Fibroblast of skin of right biceps (primary cell): ENCODE results near the gene CPEB1.
"Not testable (repeated sequence)": the region's sequence is repeated elsewhere in the genome, so short reads cannot be mapped to it uniquely, and the experiment has no call there.

Experiments used
- DNase-seq: peaks from one replicate; pipeline ENCODE4 v3.0.0-alpha.2; 2013

Gene CPEB1

DNA sequence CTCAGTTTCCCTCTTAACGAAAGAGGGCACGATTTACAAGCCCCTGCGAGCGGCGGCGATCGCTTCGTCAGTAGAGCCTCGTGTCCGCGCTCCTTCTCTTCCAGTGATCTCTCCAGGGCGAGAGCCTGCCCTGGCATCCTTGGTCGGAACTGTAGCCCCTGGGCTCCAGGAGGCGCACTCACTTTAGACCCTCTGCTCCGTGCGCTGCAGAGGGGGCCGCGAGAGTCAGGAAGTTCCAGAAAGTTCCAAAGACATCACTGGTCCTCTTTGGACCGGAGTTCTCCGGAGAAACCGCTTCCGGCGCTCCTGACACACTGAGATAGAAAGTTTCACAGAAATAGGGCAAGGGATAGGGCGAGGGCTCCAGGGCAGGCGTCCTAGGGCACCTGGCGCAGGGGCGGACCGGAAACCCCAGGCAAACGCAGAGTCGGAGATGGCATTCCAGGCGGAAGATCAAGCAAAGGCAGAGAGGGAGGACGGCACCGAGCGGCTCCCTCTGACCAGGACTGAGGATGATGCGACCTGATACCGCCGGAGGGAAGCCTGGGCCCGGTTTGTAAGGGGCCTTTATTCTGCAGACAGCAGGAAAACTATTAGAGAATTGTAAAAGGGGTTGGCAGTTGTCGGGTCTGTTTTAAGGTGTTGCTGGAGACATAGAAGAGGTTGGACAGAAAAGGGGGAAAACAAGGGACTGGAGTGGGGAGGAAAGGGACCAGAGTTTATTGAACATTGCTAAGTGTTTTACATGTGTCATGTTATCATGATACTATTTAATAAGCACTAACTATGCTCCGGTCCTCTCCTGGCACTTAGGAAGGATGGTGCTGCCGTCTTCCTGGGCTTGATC is 1.3 kb upstream of the CPEB1 start:
- DNase-seq = no peak

GRCh38 chr15:82647835-82648256 is 683 bp upstream of the CPEB1 start:
- no peak for DNase-seq

GRCh38 chr15:82646250-82647044 is 716 bp downstream of the CPEB1 start:
- no peak for DNase-seq

DNA sequence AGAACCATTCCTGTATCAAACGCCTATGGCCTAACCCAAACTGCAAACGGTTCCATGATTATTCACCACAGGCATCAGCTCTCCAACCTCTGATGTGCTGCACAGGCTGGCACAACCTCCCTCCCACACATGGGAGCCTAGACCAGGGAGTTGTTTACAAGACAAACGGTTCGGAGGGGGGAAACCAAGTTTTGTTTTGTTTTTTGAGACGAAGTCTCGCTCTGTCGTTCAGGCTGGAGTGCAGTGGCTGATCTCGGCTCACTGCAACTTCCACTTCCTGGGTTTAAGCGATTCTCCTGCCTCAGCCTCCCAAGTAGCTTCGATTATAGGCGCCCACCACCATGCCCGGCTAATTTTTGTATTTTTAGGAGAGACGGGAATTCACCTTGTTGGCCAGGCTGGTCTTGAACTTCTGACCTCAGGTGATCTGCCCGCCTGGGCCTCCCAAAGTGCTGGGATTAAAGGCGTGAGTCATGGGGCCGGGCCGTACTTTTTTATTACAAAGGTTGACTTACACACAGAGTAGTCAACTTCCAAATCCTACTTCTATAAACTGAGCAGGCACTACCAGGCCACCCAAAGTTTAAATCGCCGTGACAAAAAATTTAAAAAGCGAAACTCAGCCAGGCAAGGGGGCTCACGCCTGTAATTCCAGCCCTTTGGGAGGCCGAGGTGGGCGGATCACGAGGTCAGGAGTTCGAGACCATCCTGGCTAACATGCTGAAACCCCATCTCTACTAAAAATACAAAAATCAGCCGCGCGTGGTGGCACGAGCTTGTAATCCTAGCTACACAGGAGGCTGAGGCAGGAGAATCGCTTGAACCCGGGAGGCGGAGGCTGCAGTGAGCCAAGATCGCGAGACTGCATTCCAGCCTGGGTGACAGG is 2.0 kb downstream of the CPEB1 start:
- not testable (repeated sequence) for DNase-seq

- no peak for DNase-seq
Observed at GRCh38 chr15:82643992-82644391, 3.2 kb downstream of the CPEB1 start.

- no peak for DNase-seq
Observed at GRCh38 chr15:82642656-82643055, 4.5 kb downstream of the CPEB1 start.

- no peak for DNase-seq
Observed at GRCh38 chr15:82641129-82641798, 5.9 kb downstream of the CPEB1 start.

- no peak for DNase-seq
Observed at GRCh38 chr15:82640672-82641071, 6.5 kb downstream of the CPEB1 start.

DNA sequence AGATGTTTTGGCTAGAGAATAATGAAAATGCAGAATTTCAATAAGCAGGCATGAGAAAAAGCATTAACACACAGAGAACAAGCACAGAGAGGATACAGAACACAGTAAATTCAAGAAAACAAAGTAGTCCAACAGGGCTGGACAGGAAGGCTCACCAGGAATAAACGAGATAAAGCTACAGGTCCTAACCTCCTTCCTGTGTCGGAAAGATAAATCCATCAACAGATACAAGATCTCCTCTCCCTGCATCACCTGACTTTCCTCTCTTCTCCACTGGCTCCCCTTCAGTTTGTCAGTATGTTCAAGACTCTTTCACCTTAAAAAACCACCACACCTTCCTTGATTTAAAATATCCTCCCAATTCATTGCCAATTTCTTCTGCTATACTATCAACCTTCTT is 11.4 kb downstream of the CPEB1 start:
- DNase-seq = no peak

DNA sequence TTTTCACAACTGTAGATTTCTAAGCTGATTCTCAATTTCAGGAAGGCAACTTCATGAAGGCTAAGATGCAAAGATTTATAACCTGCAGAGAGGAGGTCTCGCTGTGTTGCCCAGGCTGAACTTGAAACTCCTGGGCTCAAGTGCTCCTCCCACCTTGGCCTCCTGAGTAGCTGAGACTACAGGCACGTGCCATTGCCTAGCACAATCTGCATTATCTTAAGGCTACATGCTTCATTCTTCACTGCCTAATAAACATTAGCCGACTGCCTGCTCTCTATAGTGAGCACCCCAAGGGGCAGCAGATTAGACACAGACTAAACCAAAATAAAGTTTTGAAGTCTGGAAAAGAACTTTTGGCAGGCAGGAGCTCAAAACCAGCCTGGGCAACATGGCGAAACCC is 17.1 kb downstream of the CPEB1 start:
- DNase-seq = no peak

DNA sequence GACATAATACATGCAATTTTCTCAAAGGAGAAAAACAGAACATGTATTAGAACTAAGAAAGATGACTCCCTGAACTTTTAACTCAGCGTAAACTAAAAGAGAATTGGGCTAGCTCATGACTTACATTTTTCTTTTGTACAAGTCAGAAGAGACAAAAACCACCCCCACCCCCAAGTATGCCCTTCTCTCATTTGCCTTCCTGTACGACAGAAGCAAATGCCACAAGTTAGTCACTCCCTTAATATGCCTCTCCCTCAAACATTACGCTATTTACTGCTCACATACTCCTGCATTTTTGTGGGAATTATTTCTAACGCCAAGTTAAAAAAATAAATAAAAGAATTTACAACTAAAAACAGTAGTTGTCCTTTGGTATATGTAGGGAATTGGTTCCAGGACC is 22.0 kb downstream of the CPEB1 start:
- DNase-seq = peak; percentile 37

GRCh38 chr15:82624438-82624837 is 22.7 kb downstream of the CPEB1 start:
- no peak for DNase-seq

GRCh38 chr15:82624008-82624407 is 23.2 kb downstream of the CPEB1 start:
- DNase-seq = peak; percentile 19

DNA sequence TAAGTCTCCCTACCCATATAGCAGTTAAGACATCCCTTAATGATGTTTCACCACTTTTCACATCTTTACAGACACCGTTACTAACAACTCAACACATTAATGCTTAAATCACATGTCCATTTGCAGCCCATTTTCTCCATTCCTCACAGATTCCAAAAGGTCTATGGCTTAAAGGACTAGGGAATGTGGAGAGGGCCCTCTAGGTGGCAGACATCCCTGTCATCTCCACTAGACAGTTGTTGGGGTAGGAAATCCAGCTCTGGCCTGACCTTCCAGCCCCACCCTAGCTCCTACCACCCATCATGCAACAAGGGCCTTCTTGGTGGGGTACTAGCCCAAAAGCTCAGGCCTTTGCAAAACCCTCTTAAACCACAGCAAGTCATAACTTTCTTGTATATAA is 25.2 kb downstream of the CPEB1 start:
- DNase-seq = no peak

- DNase-seq = no peak
Observed at GRCh38 chr15:82613747-82614146, 33.4 kb downstream of the CPEB1 start.

DNA sequence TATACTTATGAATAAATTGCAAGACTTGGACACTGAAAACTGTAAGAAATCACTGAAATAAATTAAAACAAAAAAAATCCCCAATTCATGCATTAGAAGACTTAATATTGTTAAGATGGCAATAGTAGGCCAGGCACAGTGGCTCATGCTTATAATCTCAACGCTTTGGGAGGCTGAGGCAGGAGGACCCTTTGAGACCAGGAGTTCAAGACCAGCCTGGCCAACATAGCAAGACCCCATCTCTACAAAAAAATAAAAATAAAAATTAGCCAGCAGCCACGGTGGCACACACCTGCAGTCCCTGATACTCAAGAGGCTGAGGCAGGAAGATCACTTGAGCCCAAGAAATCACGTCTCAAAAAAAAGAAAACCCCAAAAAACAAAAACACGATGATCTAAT is 35.8 kb downstream of the CPEB1 start:
- DNase-seq = no peak

DNA sequence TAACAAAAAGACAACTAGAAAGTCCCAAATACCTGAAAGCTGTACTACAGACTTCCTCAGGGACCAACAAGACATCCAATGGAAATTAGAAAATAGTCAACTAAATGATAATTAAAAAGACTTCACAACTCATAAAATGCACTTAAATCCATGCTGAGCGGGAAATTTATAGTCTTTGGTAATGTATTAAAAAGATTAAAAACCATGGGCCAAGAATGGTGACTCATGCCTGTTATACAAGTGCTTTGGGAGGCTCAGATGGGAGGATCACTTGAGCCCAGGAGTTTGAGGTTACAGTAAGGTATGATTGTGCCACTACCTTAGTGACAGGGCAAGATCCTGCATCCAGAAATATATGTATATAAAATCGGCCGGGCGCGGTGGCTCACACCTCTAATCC is 45.0 kb downstream of the CPEB1 start:
- DNase-seq = no peak

GRCh38 chr15:82599862-82600261 is 47.3 kb downstream of the CPEB1 start:
- no peak for DNase-seq

DNA sequence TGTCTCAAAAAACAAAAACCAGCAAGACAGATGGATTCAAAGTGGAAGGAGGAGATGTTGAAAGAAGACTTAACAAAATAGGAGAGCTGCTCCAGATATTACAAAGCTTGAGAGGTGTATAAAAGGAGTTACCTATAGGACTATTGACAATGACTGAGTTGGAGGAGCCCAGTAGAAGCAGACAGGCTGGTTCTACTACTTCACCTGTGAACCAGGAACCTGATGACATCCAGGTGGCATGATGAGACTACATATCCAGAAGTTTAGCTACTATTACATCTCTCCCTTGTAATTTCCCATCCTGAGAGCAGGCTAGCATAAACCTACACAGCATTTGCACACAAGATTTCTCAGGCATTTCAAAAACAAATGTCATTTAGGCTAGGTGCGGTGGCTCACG is 49.3 kb downstream of the CPEB1 start:
- DNase-seq = no peak

DNA sequence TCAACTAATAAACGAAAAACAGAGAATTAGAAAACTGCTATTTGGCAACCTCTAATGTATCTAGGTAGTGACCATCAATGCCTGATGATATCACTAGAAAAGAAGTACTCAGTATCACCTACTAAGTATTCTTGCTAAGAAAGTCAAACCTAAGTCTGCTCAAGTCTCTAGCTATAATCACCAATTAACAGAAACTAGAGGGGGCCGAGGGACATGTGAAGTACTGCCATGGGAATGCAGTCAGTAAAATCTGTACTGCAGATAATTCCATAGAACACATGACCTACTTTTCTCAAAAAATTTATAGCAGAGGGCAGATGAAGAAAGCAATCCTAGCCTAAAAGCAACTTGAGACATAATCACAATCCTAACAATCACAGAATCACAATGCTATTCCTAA is 51.4 kb downstream of the CPEB1 start:
- DNase-seq = no peak

GRCh38 chr15:82595203-82595602 is 52.0 kb downstream of the CPEB1 start:
- DNase-seq = no peak

- no peak for DNase-seq
Observed at GRCh38 chr15:82587805-82588204, 59.4 kb downstream of the CPEB1 start.

- peak; percentile 69 for DNase-seq
Observed at GRCh38 chr15:82585072-82585471, 62.1 kb downstream of the CPEB1 start.
